K562 (cell line): ENCODE results near the gene CD40. TPM values are rescaled to one million over a fixed set of nuclear protein-coding genes. Genes with fewer than 3 reads are reported as not detected.
A peak's percentile ranks its signal among the peaks of the same experiment; 100 is the strongest.

Experiments used
- ATAC-seq: fragments of 200-7000 bp; cut with Tn5 transposase; 3 replicates; pipeline ENCODE4 v1.9.1; 2020; ENCODE audit warnings: moderate library complexity
- BruUV-seq: library from RNA; stranded (reverse); fragments of 400-500 nt; replicated peaks from 2 replicates; lab custom pipeline; 2021; lab: Mats Ljungman, UMichigan
- CTCF ChIA-PET: fragments of 300-600 bp; formaldehyde crosslinking; extraction: SDS; loops from one replicate; lab custom pipeline; 2021; ENCODE audit warnings: low intra/inter-chr PET ratio; lab: Yijun Ruan, JAX
- POLR2A ChIA-PET: fragments of 300-600, 350-650 bp; sonication (Branson Sonifier 250); formaldehyde crosslinking; extraction: SDS; loops from one replicate; lab custom pipeline; 2021; ENCODE audit warnings: antibody characterized with exemption, inconsistent platforms; lab: Yijun Ruan, JAX
- DNase-seq, 4 experiments: peaks; one replicate each; pipeline versions ENCODE4 v3.0.0 to v3.0.0-alpha.2; 2011 to 2018; ENCODE audit warnings: low spot score in 3 of 4, mixed read lengths in 3 of 4; ENCODE audit errors: extremely low read depth in 1 of 4
- FAIRE-seq: peaks from 2 replicates; lab custom pipeline; 2011; peaks lifted over from hg19 to GRCh38; lab: Jason Lieb, UNC
- H2AFZ ChIP-seq: 2 replicates; pipeline ENCODE4 v1.6.0; 2011; ENCODE audit warnings: low read depth, low read length, control low read depth, inconsistent platforms
- H3K27ac ChIP-seq: fragments of 200-600 bp; 3 replicates; pipeline ENCODE4 v1.8.0; 2011; ENCODE audit warnings: low read depth, mild to moderate bottlenecking, control low read depth, inconsistent platforms, low read length, moderate library complexity, mixed read lengths; ENCODE audit errors: extremely low read depth
- H3K27me3 ChIP-seq, 2 experiments: fragments of 300-600 bp in 1 of 2; 2 replicates in 1 of 2; 3 replicates in 1 of 2; pipeline versions ENCODE4 v1.6.0 to v1.8.0; 2011; ENCODE audit warnings: inconsistent platforms in 2 of 2, low read length in 2 of 2, mild to moderate bottlenecking in 1 of 2, mixed read lengths in 1 of 2, moderate library complexity in 1 of 2; ENCODE audit not compliant: control insufficient read depth in 2 of 2, insufficient read depth in 2 of 2
- H3K36me3 ChIP-seq: fragments of 300-600 bp; 3 replicates; pipeline ENCODE4 v1.8.0; 2011; ENCODE audit warnings: mild to moderate bottlenecking, low read length, inconsistent platforms; ENCODE audit not compliant: control insufficient read depth, insufficient read depth
- H3K4me1 ChIP-seq, 2 experiments: fragments of 200-600 bp in 1 of 2; replicated peaks in 1 of 2; 2 replicates in 1 of 2; 3 replicates in 1 of 2; pipeline versions ENCODE4 v1.5.1 to v1.8.0; 2011; ENCODE audit warnings: inconsistent platforms in 2 of 2, low read length in 2 of 2, mild to moderate bottlenecking in 1 of 2, mixed read lengths in 1 of 2, moderate library complexity in 1 of 2; ENCODE audit not compliant: control insufficient read depth in 2 of 2, insufficient read depth in 2 of 2
- H3K4me2 ChIP-seq: 2 replicates; pipeline ENCODE4 v1.6.1; 2011; ENCODE audit warnings: low read length, control low read depth, inconsistent platforms, mixed read lengths; ENCODE audit not compliant: insufficient read depth
- H3K4me3 ChIP-seq: fragments of 200-600 bp; sonication (generic), shearing (Covaris generic); 2 replicates; pipeline ENCODE4 v1.5.1; 2016; ENCODE audit warnings: control low read depth, inconsistent platforms
- H3K79me2 ChIP-seq: fragments of 200-600 bp; 3 replicates; pipeline ENCODE4 v1.8.0; 2011; ENCODE audit warnings: low read length, inconsistent platforms; ENCODE audit not compliant: control insufficient read depth, insufficient read depth
- H3K9ac ChIP-seq, 2 experiments: 2 replicates each; pipeline versions ENCODE4 v1.6.0 to v1.6.1; 2011; ENCODE audit warnings: low read depth in 2 of 2, low read length in 2 of 2, control low read depth in 1 of 2, inconsistent platforms in 1 of 2, mild to moderate bottlenecking in 1 of 2, mixed read lengths in 1 of 2; ENCODE audit not compliant: insufficient read depth in 1 of 2
- H3K9me1 ChIP-seq: one replicate; pipeline ENCODE4 v1.6.0; 2011; ENCODE audit warnings: inconsistent platforms, mild to moderate bottlenecking, low read length, moderate library complexity; ENCODE audit not compliant: control insufficient read depth, insufficient read depth
- H3K9me3 ChIP-seq: replicated peaks from 2 replicates; pipeline ENCODE4 v1.5.1; 2011; ENCODE audit warnings: low read depth, low read length, inconsistent platforms; ENCODE audit not compliant: control insufficient read depth, insufficient read depth
- H4K20me1 ChIP-seq: replicated peaks from 2 replicates; pipeline ENCODE4 v1.6.1; 2011; ENCODE audit warnings: low read length, inconsistent platforms, mixed read lengths; ENCODE audit not compliant: control insufficient read depth, insufficient read depth
- ATF2 ChIP-seq: sonication (generic); formaldehyde crosslinking; IDR thresholded peaks from 2 replicates; pipeline ENCODE4 v1.8.1; 2022; ENCODE audit warnings: missing genetic modification reagents
- KLF16 ChIP-seq: IDR thresholded peaks from 2 replicates; pipeline ENCODE4 v1.6.1; 2016; ENCODE audit warnings: antibody characterized with exemption
- MTA2 ChIP-seq: fragments of 450-650 bp; IDR thresholded peaks from 2 replicates; pipeline ENCODE4 v1.6.1; 2016; ENCODE audit warnings: low read depth
- YY1 ChIP-seq, 3 experiments: IDR thresholded peaks; 2 replicates each; pipeline ENCODE4 v1.6.1; 2011; ENCODE audit warnings: low read length in 2 of 3, mild to moderate bottlenecking in 2 of 3, moderate library complexity in 2 of 3, borderline replicate concordance in 1 of 3, control low read depth in 1 of 3, low read depth in 1 of 3; ENCODE audit not compliant: insufficient read depth in 3 of 3, insufficient replicate concordance in 2 of 3, control insufficient read depth in 1 of 3, insufficient read length in 1 of 3; ENCODE audit errors: extremely low read depth in 1 of 3
- WGBS: fragments of 100-300 bp; shearing (Covaris generic); methylation state at CpG from one replicate; pipeline ENCODE4 v1.1.6; 2016; ENCODE audit warnings: low coverage, mixed read lengths; ENCODE audit not compliant: insufficient coverage; ENCODE audit errors: missing lambda C conversion rate; 5-methylcytosine and 5-hydroxymethylcytosine counted together
- in situ Hi-C: fragments of 300-500 bp; cut with MboI; formaldehyde crosslinking; loops from 4 replicates; pipeline ENCODE4 v1.15.0; 2018; ENCODE audit warnings: inconsistent platforms, mixed read lengths
- intact Hi-C: fragments of 100-400 bp; cut with micrococcal nuclease; formaldehyde crosslinking; loops from 2 replicates; pipeline ENCODE4 v1.14.2; 2022
- polyA plus RNA-seq, 8 experiments: library from polyadenylated mRNA; depleted of rRNA in 4 of 8; stranded (reverse) in 5 of 8; unstranded in 3 of 8; fragments of >200 nt; fragmentation: Nextera tagmentation in 2 of 8; fragmentation: Illumina TruSeq in 1 of 8; extraction: Ambion mirVana in 2 of 8; extraction: Trizol in 1 of 8; gene quantifications; 2 replicates each; pipeline versions ENCODE4 v1.2.1 to v1.2.3, GENCODE V29; 2011 to 2014; ENCODE audit warnings: inconsistent platforms in 1 of 8, missing spikeins in 1 of 8
- total RNA-seq, 7 experiments: library from RNA; depleted of rRNA in 6 of 7; stranded (reverse); fragments of >200 nt in 6 of 7; fragmentation: Illumina TruSeq in 2 of 7; extraction: Trizol in 2 of 7; gene quantifications; 2 replicates each; pipeline versions ENCODE4 v1.2.1 to v1.2.3, GENCODE V29; 2011 to 2021; ENCODE audit warnings: low replicate concordance in 1 of 7

Gene CD40
- total and polyA plus RNA-seq, 9 of the 15 experiments (the other 6 are each of a cell fraction or from before 2014, with no cell fraction given): 0.76 to 3.7 (median 1.6) TPM

GRCh38 chr20:46176739-46177378 lies 58.7 kb downstream of the CD40 start:
- in situ Hi-C loops: no loop called here
- ATAC-seq (no peak), DNase-seq (no peak)
- BruUV-seq: no TSS peak
- Histone ChIP-seq H3K79me2 (no peaks in the 10 kb centered on the region), H2AFZ (no peak overlapping the region), H3K9me1 (no peaks in the 10 kb centered on the region), H3K9me3 (no peaks in the 10 kb centered on the region), H3K4me2 (no peak overlapping the region), H3K27me3 (peaks cover 21 to 71% of the 10 kb centered on the region in 2 experiments), H3K27ac (no peak overlapping the region), H3K36me3 (no peaks in the 10 kb centered on the region), H3K4me3 (no peak overlapping the region), H3K9ac (peak overlapping the region in 1 of 2 experiments; percentile 30; a peak in 1 of 4 replicates), H4K20me1 (peaks cover 11% of the 10 kb centered on the region; the same call in 1 of the 2 replicates), H3K4me1 (peaks cover 0 to 10% of the 10 kb centered on the region in 2 experiments; a peak in 1 of 5 replicates)
- ChIA-PET CTCF (no interaction called here), POLR2A (interaction anchor here (0.6 to 0.9 kb wide), 4 partner anchors 17 to 167 kb away, joined by 3 read pairs; no protein-coding TSS in a partner anchor)
- intact Hi-C loops: no loop called here
- 0% methylated on average over 11 of the region's 13 CpGs for WGBS
- TF ChIP-seq KLF16 (no peak), MTA2 (no peak), ATF2 (CRISPR knock-in tag) (no peak), YY1 (IDR thresholded peaks at IDR 0.05; ENCODE audit: borderline replicate concordance in 1 of 3, control insufficient read depth in 1 of 3, extremely low read depth in 1 of 3, insufficient read depth in 3 of 3, insufficient read length in 1 of 3, insufficient replicate concordance in 2 of 3, low read depth in 1 of 3, low read length in 2 of 3) (no peak)
- TF ChIP-seq, all 486 proteins: peak for 0
- no peak for FAIRE-seq
